ENCODE data around the gene PLCZ1. TPM values are rescaled to one million over a fixed set of nuclear protein-coding genes. Genes with fewer than 3 reads are reported as not detected.
"Not testable (repeated sequence)": the region's sequence is repeated elsewhere in the genome, so short reads cannot be mapped to it uniquely, and the experiment has no call there.

Gene PLCZ1
- total RNA-seq, 2 donors from 2014 or later = not detected

DNA sequence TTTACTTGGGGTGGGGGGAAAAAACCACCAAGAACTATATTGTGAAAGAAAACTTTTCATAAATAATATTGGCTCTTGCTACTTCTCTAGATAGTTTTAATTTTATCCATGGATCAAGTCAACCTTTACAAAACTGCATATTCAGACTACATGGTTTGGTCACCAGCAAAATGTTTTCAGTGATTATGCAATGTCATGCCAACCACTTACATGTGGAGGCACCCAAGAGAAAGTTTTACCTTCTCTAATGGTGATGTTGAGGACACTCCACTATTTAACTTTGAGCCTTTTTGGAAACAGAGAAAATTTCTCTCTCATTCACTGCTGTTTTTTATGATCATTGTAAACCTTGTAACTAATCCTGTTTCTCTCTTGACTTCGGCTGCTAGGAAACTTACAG is 21.6 kb downstream of the PLCZ1 start:
- no peak for DNase-seq (ENCODE audit: low spot score)
- intact Hi-C loops (cut with DNase I) = no loop called here

DNA sequence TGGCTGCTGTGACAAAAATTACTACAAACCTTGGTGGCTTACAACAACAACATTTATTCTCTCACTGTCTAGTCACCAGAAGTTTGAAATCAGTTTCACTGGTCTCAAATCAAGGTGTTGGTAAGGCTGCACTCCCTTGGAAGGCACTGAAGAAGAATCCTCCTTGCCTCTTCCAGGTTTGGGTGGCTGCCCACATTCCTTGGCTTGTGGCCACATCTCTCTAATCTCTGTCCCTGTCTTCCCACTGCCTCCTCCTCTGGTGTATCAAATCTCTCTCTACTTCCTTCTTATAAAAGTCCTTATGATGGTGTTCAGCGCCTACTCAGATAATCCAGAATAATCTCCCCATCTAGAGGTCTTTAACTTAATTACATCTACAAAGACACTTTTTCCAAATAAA is 31.0 kb downstream of the PLCZ1 start:
- intact Hi-C loops (cut with DNase I) = no loop called here

DNA sequence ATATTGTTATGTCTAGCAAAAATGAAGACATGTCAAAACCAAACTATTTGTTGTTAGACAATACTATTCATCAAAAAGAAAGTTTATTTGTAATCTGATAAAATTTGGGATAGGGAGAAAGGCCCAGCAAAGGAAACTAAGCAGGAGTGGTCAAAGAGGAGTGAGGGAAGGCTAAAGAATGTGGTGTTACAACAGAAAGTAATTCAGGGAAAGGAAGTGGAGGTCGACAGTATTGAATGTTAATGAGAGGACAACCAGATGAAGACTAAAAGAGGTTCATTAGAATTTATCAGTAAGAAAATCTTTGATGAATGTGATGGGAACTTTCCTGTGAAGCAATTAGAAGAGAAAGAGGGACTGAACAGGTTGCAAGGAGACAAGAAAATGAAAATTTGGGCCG is 33.9 kb downstream of the PLCZ1 start:
- intact Hi-C loops (cut with DNase I) = no loop called here
- DNase-seq (ENCODE audit: low spot score) = no peak

More for the DNA sequence above, 31.0 kb downstream of the PLCZ1 start:
- DNase-seq (ENCODE audit: low spot score) = no peak

DNA sequence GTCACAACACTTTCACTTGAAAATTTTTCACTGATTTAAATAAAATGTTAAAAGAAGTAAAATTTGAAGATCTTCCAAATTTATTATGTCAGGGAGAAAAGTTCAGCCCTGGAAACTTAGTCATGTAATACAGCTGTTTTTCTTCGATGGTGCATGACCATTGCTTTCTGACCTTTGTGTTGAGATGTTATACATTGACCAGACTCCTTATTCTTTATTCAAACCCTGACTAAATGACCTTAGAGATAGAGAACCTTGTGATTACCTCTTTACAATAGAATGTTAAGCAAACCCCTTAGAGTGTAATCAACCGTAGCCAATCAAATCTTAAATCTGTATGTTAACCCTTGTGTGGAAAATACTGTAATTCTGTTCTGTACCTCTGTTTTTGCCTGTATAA is 34.5 kb downstream of the PLCZ1 start:
- intact Hi-C loops (cut with DNase I) = no loop called here
- DNase-seq (ENCODE audit: low spot score) = no peak

DNA sequence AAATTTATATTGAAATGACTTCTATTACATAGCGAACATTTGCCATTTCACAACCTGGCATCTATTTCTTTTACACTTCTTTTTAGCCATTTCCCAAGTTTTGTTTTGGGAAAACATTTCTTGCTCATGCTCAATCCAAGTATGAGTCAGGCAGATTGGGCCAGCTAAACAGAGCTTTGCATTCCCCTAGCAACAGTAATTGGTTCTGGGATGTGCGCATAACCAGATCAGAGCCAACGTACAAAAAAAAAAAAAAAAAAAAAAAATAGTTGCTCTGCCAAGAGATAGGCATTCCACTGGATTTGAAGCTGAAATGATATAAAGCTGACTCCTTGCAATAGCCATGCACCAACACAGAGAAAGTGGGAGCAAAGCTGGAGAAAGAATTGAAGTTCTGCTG is 37.5 kb downstream of the PLCZ1 start:
- no peak for DNase-seq (ENCODE audit: low spot score)
- intact Hi-C loops (cut with DNase I) = no loop called here

DNA sequence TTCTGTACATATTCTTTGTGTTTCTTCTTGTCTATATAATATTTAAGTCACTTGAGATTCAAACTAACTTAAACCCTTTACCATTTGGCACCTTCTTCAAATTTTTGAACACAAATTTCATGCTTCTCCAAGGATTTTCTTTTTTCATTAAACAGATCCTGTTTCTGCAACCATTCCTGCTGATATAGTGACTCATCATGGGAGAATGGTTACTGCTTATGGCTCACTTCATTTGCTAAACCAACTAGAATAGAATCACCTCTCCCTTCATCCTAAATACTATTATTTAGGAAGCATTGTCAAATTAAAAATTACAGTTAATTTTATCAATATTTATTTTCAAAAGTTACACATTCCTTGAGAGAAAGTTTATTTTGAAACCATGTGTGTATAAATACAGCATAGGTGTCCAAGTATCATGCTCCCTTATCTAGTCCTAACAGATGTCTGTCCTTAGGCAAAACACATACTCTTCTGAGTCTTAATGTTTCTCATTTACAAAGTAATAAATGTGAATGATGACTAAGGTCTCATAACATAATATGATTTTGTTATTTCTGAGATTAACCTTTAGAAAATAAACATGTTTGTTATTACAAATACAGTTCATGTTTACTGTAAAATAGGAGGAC is 40.7 kb downstream of the PLCZ1 start:
- intact Hi-C loops (cut with DNase I) = no loop called here
- no peak for DNase-seq (ENCODE audit: low spot score)

DNA sequence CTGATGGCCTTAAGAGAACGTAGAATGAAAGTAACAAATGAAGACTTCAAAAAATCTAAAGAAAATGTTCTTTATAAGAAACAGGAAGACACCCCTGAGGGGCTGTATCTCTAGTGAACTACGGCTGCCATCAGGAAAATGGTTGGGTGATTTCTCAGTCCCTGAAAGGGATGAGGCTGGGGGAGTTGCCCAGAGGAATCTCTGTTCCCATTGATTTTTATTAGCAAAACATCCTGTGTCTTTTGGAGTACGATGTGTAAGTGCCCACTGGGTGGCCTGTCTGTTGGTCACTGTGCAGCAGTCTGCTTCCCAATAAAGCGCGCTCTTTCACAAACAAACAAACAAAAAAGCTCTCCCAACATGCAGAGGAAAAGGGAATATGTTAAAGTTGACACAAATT is 43.8 kb downstream of the PLCZ1 start:
- intact Hi-C loops (cut with DNase I) = not testable (repeated sequence)

DNA sequence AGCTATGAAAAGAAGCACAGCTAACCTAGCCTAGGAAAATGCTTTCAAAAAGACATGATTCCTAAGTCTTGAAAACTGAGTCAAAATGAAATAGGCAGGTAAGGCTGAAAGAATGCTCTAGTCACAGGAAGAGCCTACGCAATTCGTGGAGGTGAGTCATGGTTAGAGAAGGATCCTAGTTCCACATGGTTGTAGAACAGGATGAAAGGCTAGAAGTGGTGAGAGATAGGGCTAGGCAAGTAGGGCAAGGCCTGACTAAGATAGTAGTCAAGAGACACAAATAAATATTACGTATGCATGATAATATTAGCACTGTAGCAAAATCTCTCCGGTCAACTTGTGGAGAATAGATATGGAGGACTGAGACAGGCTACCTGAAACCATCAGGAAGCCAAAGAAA is 47.2 kb downstream of the PLCZ1 start:
- intact Hi-C loops (cut with DNase I) = no loop called here
- DNase-seq (ENCODE audit: low spot score) = no peak

More for the DNA sequence above, 43.8 kb downstream of the PLCZ1 start:
- DNase-seq (ENCODE audit: low spot score) = not testable (repeated sequence)

DNA sequence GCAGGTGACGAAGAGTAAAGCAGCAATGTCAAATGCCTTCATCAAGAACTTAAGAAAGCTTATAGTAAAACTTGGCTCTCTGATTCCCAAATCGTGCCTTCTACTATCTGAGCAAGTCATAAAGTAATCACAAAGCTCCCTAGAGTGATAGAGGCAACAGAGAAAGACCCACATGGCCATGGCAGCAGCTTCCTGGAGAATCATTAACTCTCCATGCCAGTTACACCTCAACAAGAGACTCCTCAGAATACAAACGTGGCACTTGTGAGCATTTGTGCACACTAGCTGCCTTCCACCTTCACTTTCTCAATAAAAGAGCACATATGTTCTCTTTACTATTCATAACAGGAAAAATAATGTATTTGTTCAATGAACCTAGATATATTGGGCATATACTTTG is 48.0 kb downstream of the PLCZ1 start:
- no peak for DNase-seq (ENCODE audit: low spot score)
- intact Hi-C loops (cut with DNase I) = no loop called here

DNA sequence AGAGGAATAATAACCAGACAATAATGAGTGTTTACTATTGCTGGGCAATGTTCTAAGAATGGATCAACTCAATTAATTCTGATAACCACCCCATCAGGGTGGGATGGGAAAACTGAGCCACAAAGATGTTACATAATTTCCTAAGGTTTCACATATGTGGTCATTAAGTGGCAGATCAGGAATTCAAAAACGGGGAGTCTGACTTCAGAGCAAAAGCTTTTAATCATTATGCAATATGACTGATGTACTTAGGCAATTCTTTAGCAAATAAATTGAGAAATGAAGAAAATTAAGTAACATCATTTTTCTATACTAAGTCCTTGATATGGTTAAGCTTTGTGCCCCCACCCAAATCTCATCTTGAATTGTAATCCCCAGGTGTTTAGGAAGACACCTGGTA is 53.4 kb downstream of the PLCZ1 start:
- DNase-seq (ENCODE audit: low spot score) = no peak
- intact Hi-C loops (cut with DNase I) = no loop called here

DNA sequence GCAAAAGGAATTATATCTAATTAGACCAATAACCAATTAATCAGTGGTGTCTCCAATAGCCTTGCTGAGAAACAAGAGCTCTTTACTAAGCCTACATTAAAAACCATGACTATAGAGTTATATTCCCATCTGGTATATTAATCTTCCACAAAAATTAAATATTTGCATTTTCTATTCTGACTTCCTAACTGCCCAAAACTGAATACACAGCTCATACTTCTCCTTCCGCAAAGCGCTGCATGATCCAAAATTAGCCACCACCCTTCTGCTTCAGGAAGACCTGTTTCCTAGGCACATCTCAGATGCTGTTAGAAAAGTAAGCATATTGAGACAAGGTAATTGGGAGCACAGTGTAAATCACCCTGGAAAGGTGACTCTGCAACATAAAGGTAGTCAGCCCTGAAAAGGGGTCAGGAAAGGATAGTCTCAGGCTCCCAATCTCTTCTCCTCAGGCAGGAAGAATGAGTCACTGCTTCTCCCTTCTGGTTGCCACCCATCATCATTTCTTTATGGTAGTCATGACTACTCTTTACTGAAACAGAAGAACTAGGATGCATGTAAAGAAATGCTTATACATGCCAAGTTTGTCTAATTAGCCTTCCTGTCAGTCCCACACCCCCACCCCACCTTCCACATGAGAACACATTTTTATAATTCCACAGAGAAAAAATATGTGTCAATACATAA is 54.3 kb downstream of the PLCZ1 start:
- intact Hi-C loops (cut with DNase I) = no loop called here
- no peak for DNase-seq (ENCODE audit: low spot score)

DNA sequence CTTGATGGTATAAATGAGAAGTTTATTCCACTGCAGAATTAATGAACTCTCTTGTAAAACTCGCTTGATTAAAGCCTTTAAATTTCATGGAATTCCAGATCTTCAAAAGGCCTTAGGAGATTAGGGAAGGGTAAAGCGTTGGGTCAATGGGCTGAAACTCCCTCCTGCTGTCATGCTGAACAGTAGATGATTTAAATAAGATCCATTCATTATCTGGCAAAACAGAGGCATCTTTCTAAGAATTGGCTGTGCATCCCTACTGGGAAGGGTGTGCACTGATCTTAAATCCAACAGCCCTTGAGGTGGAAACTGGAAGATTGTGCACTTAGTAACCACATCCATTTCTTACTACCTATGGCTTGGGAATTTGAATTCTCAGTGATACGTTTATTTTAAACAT is 56.0 kb downstream of the PLCZ1 start:
- no peak for DNase-seq (ENCODE audit: low spot score)
- intact Hi-C loops (cut with DNase I) = no loop called here

DNA sequence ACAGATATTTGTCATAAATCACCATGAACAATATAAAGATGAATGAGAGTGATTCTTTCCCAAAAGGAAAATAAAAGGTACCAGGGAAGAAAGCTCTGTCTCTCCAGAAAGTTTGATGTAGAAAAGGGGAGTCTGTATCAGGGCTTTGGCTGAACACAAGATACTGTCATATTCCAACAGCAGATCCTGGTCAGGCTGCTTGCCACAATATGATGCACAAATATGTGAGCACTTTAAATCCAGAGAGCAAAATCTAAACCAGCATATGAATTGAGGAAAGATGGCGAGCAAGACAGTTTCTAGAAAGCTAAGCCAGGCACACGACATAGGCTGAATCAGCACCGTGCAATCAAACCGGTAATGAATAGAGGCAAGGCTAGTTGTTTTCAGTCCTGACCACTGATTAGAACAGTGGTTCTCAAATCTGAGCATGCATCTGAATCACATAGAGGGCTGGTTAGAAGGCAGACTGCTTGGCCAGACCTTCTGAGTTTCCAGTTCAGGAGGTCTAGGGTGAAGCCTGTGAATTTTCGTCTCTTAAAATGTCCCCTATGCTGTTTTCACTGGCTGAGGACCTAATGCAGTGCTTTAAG is 60.7 kb downstream of the PLCZ1 start:
- intact Hi-C loops (cut with DNase I) = no loop called here
- no peak for DNase-seq (ENCODE audit: low spot score)

DNA sequence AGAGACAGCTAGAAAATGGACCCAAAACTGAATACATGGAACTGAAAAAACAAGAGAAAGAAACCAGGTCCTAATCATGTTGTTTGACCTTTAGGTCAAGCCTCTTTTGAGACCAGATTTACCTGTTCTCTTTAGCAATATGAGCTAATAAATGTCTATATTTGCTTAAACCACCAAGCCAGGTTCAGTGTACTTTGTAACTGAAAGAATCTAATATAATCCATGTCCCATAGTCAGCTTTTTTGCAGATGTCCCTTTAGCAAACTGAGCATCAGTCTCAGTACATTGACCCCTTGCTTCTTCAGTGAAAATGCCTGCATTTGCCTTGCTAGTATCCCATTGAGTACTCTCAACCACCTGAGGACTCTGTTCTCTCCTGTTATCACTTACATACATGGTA is 61.7 kb downstream of the PLCZ1 start:
- intact Hi-C loops (cut with DNase I) = no loop called here
- no peak for DNase-seq (ENCODE audit: low spot score)

DNA sequence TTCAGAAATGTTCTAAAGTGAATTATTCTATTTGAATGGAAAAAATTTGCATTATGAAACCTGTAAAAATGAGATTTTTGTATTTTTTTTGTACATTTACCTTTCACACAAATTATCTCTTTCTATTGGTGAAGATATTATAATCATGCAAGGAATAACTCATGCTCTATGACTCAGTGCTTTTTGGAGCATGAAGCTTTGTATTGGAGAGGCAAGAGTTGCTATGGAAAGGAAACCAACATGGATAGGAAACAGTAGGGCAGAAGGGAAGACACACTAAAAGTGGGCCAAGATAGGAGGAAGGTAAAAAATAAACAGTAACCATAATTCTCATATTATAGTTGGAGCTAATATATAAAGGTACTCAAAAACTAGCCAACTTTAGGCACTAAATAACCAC is 79.0 kb downstream of the PLCZ1 start:
- intact Hi-C loops (cut with DNase I) = no loop called here
- no peak for DNase-seq (ENCODE audit: low spot score)

DNA sequence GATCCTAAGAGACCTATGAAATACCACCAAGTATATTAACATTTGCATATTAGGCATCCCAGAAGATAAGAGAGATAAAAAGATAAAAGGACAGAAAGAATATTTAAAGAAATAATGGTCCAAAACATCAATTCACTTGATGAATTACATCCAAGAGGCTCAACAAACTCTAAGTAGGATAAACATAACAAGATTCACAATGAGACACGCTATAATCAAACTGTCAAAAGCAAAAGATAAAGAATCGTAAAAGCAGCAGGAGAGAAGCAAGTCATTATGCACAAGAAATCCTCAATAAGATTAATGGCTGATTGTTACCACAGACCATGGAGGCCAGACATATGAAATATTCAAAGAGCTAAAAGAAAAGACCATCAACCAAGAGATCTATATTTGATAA is 79.6 kb downstream of the PLCZ1 start:
- intact Hi-C loops (cut with DNase I) = no loop called here
- no peak for DNase-seq (ENCODE audit: low spot score)

DNA sequence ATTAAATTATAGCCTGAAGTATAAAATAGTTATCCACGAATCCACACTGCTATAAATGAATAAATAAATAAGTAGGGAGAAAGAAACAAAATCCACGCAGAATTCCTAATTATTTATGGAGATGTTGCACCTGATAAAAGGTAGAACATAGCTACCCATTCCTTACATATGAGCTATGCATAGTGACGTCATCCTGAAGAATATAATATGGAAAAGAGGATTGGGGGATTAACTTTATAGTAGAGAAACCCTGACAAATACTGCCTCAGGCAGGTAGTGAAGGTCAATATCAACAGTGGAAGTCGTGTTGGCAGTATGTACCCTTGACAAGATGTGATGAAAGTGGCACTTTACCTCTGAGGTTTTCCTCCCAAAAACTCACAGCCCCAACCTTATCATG is 82.5 kb downstream of the PLCZ1 start:
- intact Hi-C loops (cut with DNase I) = no loop called here
- no peak for DNase-seq (ENCODE audit: low spot score)

DNA sequence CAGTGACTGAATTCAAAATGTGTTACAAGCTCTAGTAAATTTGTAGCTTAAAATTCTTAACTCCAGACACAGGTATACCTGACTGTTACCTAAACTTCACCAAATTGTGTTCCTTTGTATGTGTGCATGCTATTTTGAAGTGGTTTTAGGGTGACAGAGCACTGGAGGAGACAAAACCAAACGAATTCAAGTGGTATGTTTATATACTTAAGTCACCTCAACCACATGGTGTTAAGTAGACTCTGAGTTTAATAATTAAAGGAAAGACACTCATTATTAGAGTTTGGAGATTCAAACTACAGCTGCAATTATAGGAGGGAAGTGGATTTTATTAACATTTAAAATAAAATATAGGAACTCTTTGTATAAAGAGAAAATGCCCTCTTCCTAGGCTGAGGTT is 84.3 kb downstream of the PLCZ1 start:
- DNase-seq (ENCODE audit: low spot score) = no peak
- intact Hi-C loops (cut with DNase I) = no loop called here

DNA sequence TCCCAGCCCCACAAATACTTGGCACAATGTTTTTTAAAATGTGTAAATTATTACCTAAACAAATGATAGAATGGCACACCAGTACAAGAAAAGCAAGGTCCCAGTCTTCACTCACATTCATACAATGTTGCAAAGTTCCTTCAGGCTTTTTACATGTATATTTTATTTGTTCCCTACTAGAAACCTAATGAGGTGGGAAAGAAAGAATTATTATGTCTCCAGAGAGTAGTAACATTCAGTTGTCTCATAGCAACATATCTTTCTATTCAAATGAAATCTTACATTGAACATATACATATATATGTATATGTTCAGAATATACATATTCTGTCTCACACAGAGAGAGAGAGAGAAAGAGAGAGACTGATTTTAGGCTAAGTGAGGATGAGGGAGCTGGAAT is 85.2 kb downstream of the PLCZ1 start:
- DNase-seq (ENCODE audit: low spot score) = no peak
- intact Hi-C loops (cut with DNase I) = no loop called here

DNA sequence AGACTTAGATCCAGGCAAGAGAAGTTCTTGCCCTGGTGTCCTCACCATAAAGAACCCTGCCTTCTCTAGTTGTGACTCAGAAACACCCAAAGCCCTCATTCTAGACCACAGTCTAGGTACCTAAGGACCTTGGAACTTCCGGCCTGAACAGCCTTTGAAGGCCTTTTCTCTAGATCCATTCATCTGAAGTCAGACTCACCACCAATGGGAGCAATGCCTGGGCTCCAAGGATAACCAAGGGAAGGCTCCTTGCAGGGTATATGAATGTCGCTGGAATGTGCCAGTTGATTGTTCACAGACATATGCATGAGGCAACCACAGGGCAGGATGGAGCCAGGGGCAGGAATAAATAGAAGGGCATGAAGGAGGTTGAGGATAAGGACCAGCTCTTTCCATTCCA is 86.3 kb downstream of the PLCZ1 start:
- no peak for DNase-seq (ENCODE audit: low spot score)

DNA sequence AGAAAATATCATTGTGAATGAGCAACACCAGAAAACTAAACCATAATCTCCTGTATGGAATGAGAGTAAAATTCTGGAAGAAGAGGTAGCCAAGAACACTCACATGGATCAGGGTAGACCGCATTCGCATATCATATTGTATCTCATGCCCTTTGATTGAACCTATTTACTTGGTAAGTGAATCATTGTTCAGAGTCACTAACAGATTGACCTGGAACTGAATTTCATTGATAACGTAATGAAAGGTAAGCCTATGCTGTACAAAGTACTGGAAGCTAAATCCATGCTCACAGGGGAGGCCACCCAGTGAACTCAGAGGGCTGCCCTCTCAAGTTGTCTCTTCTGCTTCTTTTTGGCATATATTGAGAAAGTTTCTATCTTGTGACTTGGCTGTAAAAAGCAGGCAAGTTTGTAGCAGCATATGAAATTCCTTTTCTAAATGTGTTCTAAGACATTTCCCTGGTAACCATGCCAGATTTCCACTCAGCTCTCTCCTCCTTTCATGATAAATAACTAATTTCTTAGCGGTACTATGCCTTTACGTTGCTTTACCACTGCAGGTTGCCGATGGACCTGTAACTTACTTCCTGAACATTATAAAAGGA is 91.4 kb downstream of the PLCZ1 start:
- intact Hi-C loops (cut with DNase I) = no loop called here
- DNase-seq (ENCODE audit: low spot score) = no peak

More for the DNA sequence above, 86.3 kb downstream of the PLCZ1 start:
- intact Hi-C loops (cut with DNase I) = no loop called here

Measured in posterior vena cava (tissue), 2 donors.